ENCODE results near the gene SIPA1L3.
"Not testable (repeated sequence)": the region's sequence is repeated elsewhere in the genome, so short reads cannot be mapped to it uniquely, and the experiment has no call there.

- TF ChIP-seq CTCF, POLR2A (IDR thresholded peaks at IDR 0.05): not testable (repeated sequence)
These were observed 317.8 kb downstream of the SIPA1L3 start for GRCh38 chr19:38224863-38225218.
